H1 (cell line): ENCODE results near the gene KIAA1614. TPM values are rescaled to one million over a fixed set of nuclear protein-coding genes. Genes with fewer than 3 reads are reported as not detected.

Source experiments
- CTCF ChIA-PET: fragments of 300-600 bp; sonication (Branson Sonifier 250); formaldehyde crosslinking; loops from one replicate; lab custom pipeline; 2021; ENCODE audit not compliant: partially characterized antibody; lab: Charles Lee
- POLR2A ChIA-PET: fragments of 300-600 bp; sonication (Branson Sonifier 250); formaldehyde crosslinking; loops from one replicate; lab custom pipeline; 2021; ENCODE audit warnings: inconsistent platforms; ENCODE audit not compliant: partially characterized antibody; lab: Charles Lee
- DNase-seq, 2 experiments: peaks; one replicate each; pipeline versions ENCODE4 v3.0.0 to v3.0.0-alpha.2; 2010 to 2022; ENCODE audit warnings: low spot score in 2 of 2, low read depth in 1 of 2, mixed read lengths in 1 of 2
- FAIRE-seq: peaks from 2 replicates; lab custom pipeline; 2011; peaks lifted over from hg19 to GRCh38; lab: Jason Lieb, UNC
- H2AFZ ChIP-seq: 2 replicates; pipeline ENCODE4 v1.8.1; 2012; ENCODE audit warnings: low read length, inconsistent platforms
- H2AK5ac ChIP-seq: 2 replicates; pipeline ENCODE4 v1.6.1; 2013; ENCODE audit warnings: low read depth, low read length
- H2BK120ac ChIP-seq: replicated peaks from 2 replicates; pipeline ENCODE3; 2013; ENCODE audit warnings: low read depth, low read length, inconsistent platforms
- H2BK12ac ChIP-seq: 2 replicates; pipeline ENCODE4 v1.6.1; 2013; ENCODE audit warnings: low read depth, low read length
- H2BK15ac ChIP-seq: 2 replicates; pipeline ENCODE4 v1.6.1; 2013; ENCODE audit warnings: low read length
- H2BK20ac ChIP-seq: 2 replicates; pipeline ENCODE4 v1.6.1; 2013; ENCODE audit warnings: low read length
- H2BK5ac ChIP-seq: 2 replicates; pipeline ENCODE4 v1.6.1; 2013; ENCODE audit warnings: low read depth, low read length
- H3K14ac ChIP-seq: 2 replicates; pipeline ENCODE4 v1.6.1; 2013; ENCODE audit warnings: inconsistent platforms; ENCODE audit not compliant: insufficient read length
- H3K18ac ChIP-seq: 2 replicates; pipeline ENCODE4 v1.6.1; 2013; ENCODE audit warnings: low read length; ENCODE audit errors: extremely low read depth
- H3K23ac ChIP-seq: 2 replicates; pipeline ENCODE4 v1.6.1; 2013; ENCODE audit warnings: inconsistent platforms; ENCODE audit not compliant: insufficient read length
- H3K23me2 ChIP-seq: 2 replicates; pipeline ENCODE4 v1.6.1; 2013; ENCODE audit warnings: low read depth, low read length
- H3K27ac ChIP-seq: 2 replicates; pipeline ENCODE4 v1.6.1; 2011; ENCODE audit warnings: low read depth, low read length, inconsistent platforms
- H3K27me3 ChIP-seq, 4 experiments: replicated peaks in 1 of 4; 1 replicate in 1 of 4; 2 replicates in 3 of 4; pipeline versions ENCODE4 v1.6.1 to v1.8.1; 2011 to 2013; ENCODE audit warnings: low read length in 3 of 4, mild to moderate bottlenecking in 3 of 4, inconsistent platforms in 2 of 4, mixed read lengths in 2 of 4, moderate library complexity in 1 of 4; ENCODE audit not compliant: control insufficient read depth in 3 of 4, insufficient read depth in 3 of 4; ENCODE audit errors: extremely low read depth in 1 of 4
- H3K36me3 ChIP-seq, 4 experiments: 2 replicates each; pipeline versions ENCODE4 v1.6.1 to v1.8.1; 2011 to 2013; ENCODE audit warnings: mild to moderate bottlenecking in 4 of 4, low read length in 3 of 4, moderate library complexity in 2 of 4, control low read depth in 1 of 4, inconsistent platforms in 1 of 4; ENCODE audit not compliant: insufficient read depth in 4 of 4, control insufficient read depth in 2 of 4
- H3K4ac ChIP-seq: replicated peaks from 2 replicates; pipeline ENCODE3; 2013; ENCODE audit warnings: low read length, low read depth, mixed read lengths, inconsistent platforms; ENCODE audit not compliant: insufficient read length
- H3K4me1 ChIP-seq, 4 experiments: replicated peaks in 1 of 4; 1 replicate in 1 of 4; 2 replicates in 3 of 4; pipeline versions ENCODE4 v1.6.1 to v1.8.1; 2011 to 2013; ENCODE audit warnings: low read length in 3 of 4, inconsistent platforms in 2 of 4, mixed read lengths in 1 of 4; ENCODE audit not compliant: insufficient read depth in 4 of 4, control insufficient read depth in 3 of 4
- H3K4me2 ChIP-seq, 2 experiments: 2 replicates each; pipeline versions ENCODE4 v1.6.1 to v1.8.1; 2011 to 2013; ENCODE audit warnings: low read depth in 2 of 2, low read length in 2 of 2, control low read depth in 1 of 2, inconsistent platforms in 1 of 2, mild to moderate bottlenecking in 1 of 2; ENCODE audit not compliant: insufficient read depth in 1 of 2
- H3K4me3 ChIP-seq, 4 experiments: fragments of 200-600, 300-600 bp in 1 of 4; sonication (generic), shearing (Covaris generic), sonication (Bioruptor Twin) in 1 of 4; 2 replicates each; pipeline versions ENCODE4 v1.5.1 to v1.8.1; 2011 to 2016; ENCODE audit warnings: low read length in 4 of 4, low read depth in 3 of 4, control low read depth in 2 of 4, inconsistent platforms in 2 of 4, mild to moderate bottlenecking in 2 of 4, mixed read lengths in 1 of 4, moderate library complexity in 1 of 4; ENCODE audit not compliant: insufficient read depth in 2 of 4; ENCODE audit errors: extremely low read depth in 1 of 4
- H3K56ac ChIP-seq: replicated peaks from 2 replicates; pipeline ENCODE3; 2013; ENCODE audit warnings: low read depth, mild to moderate bottlenecking, mixed read lengths, low read length, inconsistent platforms; ENCODE audit not compliant: insufficient read length
- H3K79me1 ChIP-seq: 2 replicates; pipeline ENCODE4 v1.6.1; 2013; ENCODE audit warnings: low read depth, low read length, control low read depth
- H3K79me2 ChIP-seq, 2 experiments: 2 replicates each; pipeline versions ENCODE4 v1.6.1 to v1.8.1; 2012 to 2013; ENCODE audit warnings: low read length in 2 of 2, mild to moderate bottlenecking in 2 of 2, inconsistent platforms in 1 of 2; ENCODE audit not compliant: insufficient read depth in 2 of 2, control insufficient read depth in 1 of 2
- H3K9ac ChIP-seq, 4 experiments: replicated peaks in 1 of 4; 1 replicate in 1 of 4; 2 replicates in 3 of 4; pipeline versions ENCODE4 v1.6.1 to v1.8.1; 2011 to 2013; ENCODE audit warnings: low read depth in 3 of 4, low read length in 3 of 4, control low read depth in 2 of 4, mild to moderate bottlenecking in 2 of 4, moderate library complexity in 2 of 4, inconsistent platforms in 1 of 4; ENCODE audit errors: extremely low read depth in 1 of 4
- H3K9me3 ChIP-seq, 2 experiments: 2 replicates each; pipeline versions ENCODE4 v1.6.1 to v1.8.1; 2012 to 2013; ENCODE audit warnings: mild to moderate bottlenecking in 2 of 2, moderate library complexity in 2 of 2, control low read depth in 1 of 2, inconsistent platforms in 1 of 2, low read depth in 1 of 2, low read length in 1 of 2, mixed read lengths in 1 of 2; ENCODE audit not compliant: insufficient read depth in 2 of 2
- H4K20me1 ChIP-seq, 2 experiments: replicated peaks in 1 of 2; 2 replicates each; pipeline versions ENCODE3 to v1.8.1; 2011 to 2013; ENCODE audit warnings: inconsistent platforms in 2 of 2, low read length in 2 of 2, mild to moderate bottlenecking in 1 of 2; ENCODE audit not compliant: insufficient read depth in 2 of 2, control insufficient read depth in 1 of 2
- H4K5ac ChIP-seq: 2 replicates; pipeline ENCODE4 v1.6.1; 2013; ENCODE audit warnings: low read length, low read depth, mixed read lengths, inconsistent platforms; ENCODE audit not compliant: insufficient read length
- H4K8ac ChIP-seq: 2 replicates; pipeline ENCODE4 v1.8.0; 2013; ENCODE audit warnings: mild to moderate bottlenecking, moderate library complexity, low read length, inconsistent platforms; ENCODE audit not compliant: insufficient read depth; ENCODE audit errors: extremely low read depth
- H4K91ac ChIP-seq: replicated peaks from 2 replicates; pipeline ENCODE3; 2013; ENCODE audit warnings: low read length, mixed read lengths, inconsistent platforms; ENCODE audit not compliant: insufficient read length
- BRCA1 ChIP-seq: IDR thresholded peaks from 2 replicates; pipeline ENCODE4 v1.6.1; 2012; ENCODE audit warnings: low read depth, low read length, improper control_type of control experiment
- CHD1 ChIP-seq: IDR thresholded peaks from 2 replicates; pipeline ENCODE4 v1.6.1; 2012; ENCODE audit warnings: low read depth, low read length, improper control_type of control experiment
- YY1 ChIP-seq: IDR thresholded peaks from 2 replicates; pipeline ENCODE4 v1.6.1; 2011; ENCODE audit warnings: low read depth, mild to moderate bottlenecking, low read length
- WGBS, 2 experiments: shearing (Covaris generic) in 1 of 2; methylation state at CpG; one replicate each; pipeline versions ENCODE4 v1.1.6 to v1.1.7; 2013 to 2015; ENCODE audit warnings: low lambda C conversion rate in 2 of 2, mixed read lengths in 2 of 2, inconsistent platforms in 1 of 2, low coverage in 1 of 2, missing lambda C conversion rate in 1 of 2; ENCODE audit not compliant: insufficient replicate concordance in 2 of 2, insufficient coverage in 1 of 2, insufficient read length in 1 of 2; ENCODE audit errors: extremely low coverage in 1 of 2, missing lambda C conversion rate in 1 of 2; 5-methylcytosine and 5-hydroxymethylcytosine counted together
- polyA plus RNA-seq, 7 experiments: library from polyadenylated mRNA; depleted of rRNA in 3 of 7; stranded (reverse) in 5 of 7; unstranded in 2 of 7; fragments of >200 nt in 5 of 7; fragments of 200-250 nt in 2 of 7; gene quantifications; 1 replicate in 5 of 7; 2 replicates in 1 of 7; 4 replicates in 1 of 7; pipeline versions ENCODE4 v1.2.1 to v1.2.3, GENCODE V29; 2011 to 2013; ENCODE audit warnings: missing spikeins in 2 of 7, mixed read lengths in 2 of 7
- total RNA-seq: library from RNA; stranded (reverse); fragmentation: NEBNext Ultra II Directional; extraction: Animal tissue kit (Norgen Biotek cat#: 25700); gene quantifications from 2 replicates; pipeline ENCODE4 v1.2.1, GENCODE V29; 2021

KIAA1614 gene
- total and polyA plus RNA-seq, 2 of the 8 experiments (the other 6 are each of a cell fraction or from before 2014, with no cell fraction given): 1.3 to 3.1 TPM

DNA sequence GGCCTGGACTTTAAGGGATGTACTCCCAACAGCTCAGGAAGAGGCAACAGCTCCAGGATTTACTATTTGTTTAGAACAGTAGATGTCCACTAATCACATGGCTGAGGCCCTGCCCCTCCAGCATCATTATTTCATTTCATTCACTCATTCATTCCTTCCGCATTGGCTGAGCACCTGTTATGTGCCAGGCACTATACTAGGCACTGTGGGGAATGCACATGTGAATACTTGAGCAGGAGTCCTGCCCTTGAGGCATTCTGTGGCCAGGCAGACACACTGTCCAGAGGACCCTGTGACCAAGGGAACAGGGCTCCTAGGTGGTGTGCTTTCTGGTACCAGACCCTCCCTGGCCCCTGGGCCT lies 24.3 kb downstream of the KIAA1614 start:
- no peak overlapping the region for H3K14ac ChIP-seq
- H3K4me3 ChIP-seq: no peak overlapping the region
- H3K4me2 ChIP-seq: no peak overlapping the region
- 77% methylated on average over 1 of the region's 1 CpG; no CpG with 5 or more reads in 1 of the 2 experiments for WGBS, 2 experiments
- H2BK120ac ChIP-seq: no peak overlapping the region
- H3K79me1 ChIP-seq: no peaks in the 10 kb centered on the region
- no peak overlapping the region for H3K23ac ChIP-seq
- no peak overlapping the region for H4K8ac ChIP-seq
- H3K27me3 ChIP-seq: no peaks in the 10 kb centered on the region
- H3K9ac ChIP-seq: no peak overlapping the region
- H3K4ac ChIP-seq: no peak overlapping the region
- H2BK15ac ChIP-seq: no peak overlapping the region
- peaks cover 0 to 6% of the 10 kb centered on the region in 2 experiments for H4K20me1 ChIP-seq
- H2BK20ac ChIP-seq: no peak overlapping the region
- peaks cover 0 to 3% (median under 1%) of the 10 kb centered on the region in 4 experiments; a peak in 1 of 8 replicates for H3K36me3 ChIP-seq
- H4K91ac ChIP-seq: no peak overlapping the region
- H3K27ac ChIP-seq: no peak overlapping the region
- no peak overlapping the region for H3K18ac ChIP-seq
- no peaks in the 10 kb centered on the region for H3K79me2 ChIP-seq
- no peak overlapping the region for H3K56ac ChIP-seq
- ChIA-PET POLR2A (interaction anchor here (2.0 to 2.5 kb wide), 2 partner anchors 14 to 16 kb away, joined by 7 read pairs; no protein-coding TSS in a partner anchor), CTCF (no interaction called here)
- H2AK5ac ChIP-seq: no peak overlapping the region
- H3K9me3 ChIP-seq: no peaks in the 10 kb centered on the region
- no peak overlapping the region for H2BK12ac ChIP-seq
- no peak overlapping the region for H4K5ac ChIP-seq
- peaks cover 0 to 7% (median 2%) of the 10 kb centered on the region in 4 experiments; a peak in 3 of 7 replicates for H3K4me1 ChIP-seq
- H3K23me2 ChIP-seq: no peaks in the 10 kb centered on the region
- no peak for FAIRE-seq
- H2AFZ ChIP-seq: no peak overlapping the region
- no peak overlapping the region for H2BK5ac ChIP-seq
- no peak for DNase-seq
- TF ChIP-seq BRCA1: no peak
- TF ChIP-seq CHD1: no peak
- no peak for TF ChIP-seq YY1
